HPDE6-E6E7 (cell line): ENCODE measurements around the gene TEX44.
"Not testable (repeated sequence)": the region's sequence is repeated elsewhere in the genome, so short reads cannot be mapped to it uniquely, and the experiment has no call there.

ENCODE experiments used
- DNase-seq: peaks from one replicate; pipeline ENCODE4 v3.0.0; 2011; ENCODE audit warnings: missing footprints; ENCODE audit errors: extremely low spot score

Gene TEX44

DNA sequence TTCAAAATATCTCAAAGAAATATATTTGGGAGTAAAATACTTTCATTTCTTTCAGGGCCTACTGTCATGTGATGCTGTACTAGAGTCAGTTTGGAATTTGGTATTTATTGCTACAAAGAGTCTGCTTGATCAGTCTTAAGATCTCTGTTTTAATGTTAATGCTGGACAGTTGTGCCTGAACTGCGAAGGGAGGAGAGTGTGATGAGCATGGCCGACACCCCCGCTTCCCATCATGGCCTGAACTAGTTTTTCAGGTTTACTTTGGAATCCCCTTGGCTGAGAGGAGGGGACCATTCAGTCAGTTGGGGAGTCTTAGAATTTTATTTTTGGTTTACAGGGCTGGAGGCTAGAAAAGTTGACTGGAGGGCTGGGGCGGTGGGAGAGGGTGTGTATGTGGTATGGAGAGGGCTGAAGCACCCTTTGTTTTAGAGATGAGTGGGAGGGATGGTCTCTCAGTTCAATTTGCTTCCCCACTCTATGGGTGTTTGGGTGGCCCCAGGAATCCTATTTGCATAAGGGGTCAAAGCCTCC, 20.9 kb upstream of the TEX44 start:
- no peak for DNase-seq

DNA sequence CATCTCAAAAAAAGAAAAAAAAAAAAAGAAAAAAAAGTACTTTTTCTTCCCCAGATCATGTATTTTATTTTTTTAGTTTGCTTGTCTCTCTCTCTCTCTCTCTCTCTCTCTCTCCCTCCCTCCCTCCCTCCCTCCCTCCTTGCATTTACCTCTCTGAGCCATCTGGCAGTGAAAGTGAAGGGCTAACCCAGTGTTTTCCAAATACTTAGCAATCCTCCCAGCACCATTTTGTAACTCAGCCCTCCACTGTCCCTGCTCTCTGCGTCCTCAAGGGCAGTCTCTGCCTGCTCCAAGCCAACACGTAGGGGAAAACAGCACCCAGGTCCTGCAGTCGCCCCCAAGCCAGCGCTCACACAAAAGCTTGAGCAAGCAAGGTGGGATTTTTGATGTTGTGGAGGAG, 19.6 kb upstream of the TEX44 start:
- DNase-seq, result no peak

DNA sequence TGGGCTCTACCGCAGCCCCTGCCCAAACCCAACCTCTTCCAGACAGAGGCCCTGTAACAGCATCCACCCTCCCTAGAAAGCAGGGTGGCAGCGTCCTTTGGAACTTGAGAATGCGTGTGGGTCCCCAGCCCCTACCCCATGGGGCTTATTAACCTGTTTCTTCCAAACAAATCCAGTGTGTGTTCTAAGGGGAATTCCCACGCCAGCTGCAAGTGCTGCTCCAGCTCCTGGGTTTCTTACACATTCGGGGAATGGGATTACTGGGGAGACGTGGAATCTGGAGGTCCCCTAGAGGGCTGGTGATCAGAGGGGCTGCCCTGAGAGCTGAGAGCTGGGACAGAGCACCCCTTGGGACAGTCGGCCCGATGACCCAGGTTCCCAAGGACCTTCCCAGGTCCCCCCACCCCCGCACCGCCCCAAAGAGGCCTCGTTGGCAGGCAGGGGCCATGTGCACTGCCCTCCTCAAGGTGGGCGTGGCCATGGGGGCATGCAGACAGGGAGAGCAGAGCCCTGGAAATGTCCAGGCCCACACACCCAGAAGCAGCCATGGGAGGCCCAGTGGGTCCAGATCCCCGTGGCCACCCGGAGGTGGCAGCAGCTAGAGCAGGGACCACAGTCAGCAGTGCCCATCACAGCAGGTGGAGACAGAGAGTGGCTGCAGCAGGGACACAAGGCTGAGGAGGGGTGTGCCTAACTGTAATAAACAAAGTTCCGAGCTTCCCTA, 18.8 kb upstream of the TEX44 start:
- no peak for DNase-seq

DNA sequence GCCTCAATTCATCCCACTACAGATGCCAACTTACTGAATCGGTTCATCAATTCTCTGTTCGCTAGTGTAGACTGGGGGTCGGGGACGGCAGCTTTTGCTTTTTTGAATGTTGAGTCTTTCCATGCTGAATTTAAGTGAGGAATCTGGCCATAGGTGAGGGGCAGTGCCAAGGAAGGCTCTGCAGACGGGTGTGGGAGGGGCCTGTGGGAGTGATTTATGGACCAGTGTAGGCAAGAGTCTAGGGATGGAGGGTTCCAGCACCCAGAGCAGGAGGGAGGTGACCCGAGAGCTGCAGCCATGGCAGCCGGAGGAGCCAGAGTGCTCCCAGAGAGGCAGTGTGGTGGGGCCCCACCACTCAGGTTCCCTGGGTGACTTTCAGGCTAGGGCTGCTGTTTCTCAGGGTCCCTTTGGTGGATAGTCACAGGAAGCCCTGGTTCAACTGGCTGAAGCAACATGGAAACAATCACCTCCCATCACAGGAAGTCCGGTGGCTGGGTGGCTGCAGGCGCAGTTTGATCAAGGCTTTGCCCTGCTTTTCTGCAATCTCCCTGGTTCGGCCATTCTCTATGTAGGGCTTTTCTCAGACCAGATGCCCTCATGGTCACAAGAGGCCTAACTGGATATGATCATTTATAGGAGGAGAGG, 16.9 kb upstream of the TEX44 start:
- DNase-seq, result no peak

DNA sequence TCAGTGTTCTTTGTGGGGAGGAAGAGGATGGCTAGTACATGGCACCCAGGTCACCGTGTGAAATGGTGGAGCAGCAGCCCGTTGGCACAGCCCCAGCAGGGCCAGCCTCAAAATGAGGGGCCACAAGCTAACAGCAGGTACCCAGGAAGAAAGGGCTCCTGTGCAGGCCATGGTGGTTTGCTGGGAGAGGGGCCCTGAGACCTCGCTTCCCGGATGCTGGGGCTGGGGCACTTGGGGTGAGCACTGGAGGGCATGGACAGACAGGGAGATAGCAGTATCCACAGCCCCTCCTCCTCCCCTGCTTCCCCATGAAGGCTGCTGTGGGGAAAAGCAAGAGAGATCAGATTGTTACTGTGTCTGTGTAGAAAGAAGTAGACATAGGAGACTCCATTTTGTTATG, 16.2 kb upstream of the TEX44 start:
- DNase-seq, result no peak

DNA sequence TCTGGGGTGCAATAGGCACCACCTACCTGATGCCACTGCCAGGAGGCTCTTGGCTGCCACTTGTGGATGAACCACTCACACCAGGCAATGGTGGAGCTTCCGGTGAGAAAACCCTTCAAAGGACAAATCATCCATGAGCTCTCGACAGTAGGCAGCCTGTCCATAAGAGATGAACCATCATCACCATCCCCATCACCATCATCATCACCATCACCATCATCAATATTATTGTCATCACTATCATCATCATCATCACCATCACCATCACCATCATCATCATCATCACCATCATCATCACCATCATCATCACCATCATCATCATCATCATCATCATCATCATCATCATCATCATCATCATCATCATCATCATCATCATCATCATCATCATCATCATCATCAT, 14.0 kb upstream of the TEX44 start:
- DNase-seq, result not testable (repeated sequence)

DNA sequence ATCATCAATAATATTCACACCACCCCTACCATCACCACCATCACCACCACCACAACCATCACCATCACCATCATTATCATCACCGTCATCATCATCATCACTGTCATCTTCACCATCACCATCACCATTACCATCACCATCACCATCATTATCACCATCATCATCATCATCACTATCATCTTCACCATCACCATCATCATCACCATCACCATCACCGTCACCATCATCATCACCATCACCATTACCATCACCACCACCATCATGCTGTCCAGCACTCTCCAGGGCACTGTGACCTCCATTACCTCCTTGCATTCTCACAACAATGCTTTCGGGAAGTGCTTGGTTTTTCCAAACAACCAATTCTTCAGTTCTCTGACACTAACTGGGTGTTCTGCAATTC, 13.1 kb upstream of the TEX44 start:
- no peak for DNase-seq

DNA sequence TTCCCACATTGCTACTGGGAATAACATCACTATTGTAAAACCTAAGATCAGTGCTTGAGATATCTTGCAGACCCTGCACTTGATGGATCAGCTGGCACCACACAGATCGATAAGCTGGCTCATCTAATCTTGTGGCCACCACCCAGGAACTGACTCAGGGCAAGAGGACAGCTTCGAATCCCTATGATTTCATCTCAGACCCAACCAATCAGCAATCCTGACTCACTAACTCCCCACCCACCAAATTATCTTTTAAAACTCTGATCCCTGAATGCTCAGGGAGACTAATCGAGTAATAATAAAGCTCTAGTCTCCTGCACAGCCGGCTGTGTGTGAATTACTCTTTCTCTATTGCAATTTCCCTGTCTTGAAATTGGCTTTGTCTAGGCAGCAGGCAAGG, 11.3 kb upstream of the TEX44 start:
- no peak for DNase-seq

DNA sequence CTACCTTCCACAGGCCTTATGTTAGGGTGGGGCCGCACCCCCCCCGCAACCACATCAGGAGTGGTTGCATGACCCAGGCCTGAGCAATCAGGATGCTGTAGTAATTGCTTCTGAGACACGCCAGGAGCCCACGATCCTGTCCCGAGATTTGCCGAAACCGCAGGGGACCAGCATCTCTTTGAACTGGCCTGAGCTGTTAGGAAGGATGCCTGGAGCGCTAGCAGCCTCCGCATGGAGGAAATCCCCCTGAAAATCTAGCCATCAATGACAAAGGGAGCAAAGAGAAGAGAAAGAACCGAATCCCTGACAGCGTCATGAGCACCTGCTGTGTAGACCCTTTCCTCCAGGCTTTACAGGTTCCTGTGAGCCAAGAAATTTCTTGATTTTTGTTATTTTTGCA, 8.7 kb upstream of the TEX44 start:
- no peak for DNase-seq

DNA sequence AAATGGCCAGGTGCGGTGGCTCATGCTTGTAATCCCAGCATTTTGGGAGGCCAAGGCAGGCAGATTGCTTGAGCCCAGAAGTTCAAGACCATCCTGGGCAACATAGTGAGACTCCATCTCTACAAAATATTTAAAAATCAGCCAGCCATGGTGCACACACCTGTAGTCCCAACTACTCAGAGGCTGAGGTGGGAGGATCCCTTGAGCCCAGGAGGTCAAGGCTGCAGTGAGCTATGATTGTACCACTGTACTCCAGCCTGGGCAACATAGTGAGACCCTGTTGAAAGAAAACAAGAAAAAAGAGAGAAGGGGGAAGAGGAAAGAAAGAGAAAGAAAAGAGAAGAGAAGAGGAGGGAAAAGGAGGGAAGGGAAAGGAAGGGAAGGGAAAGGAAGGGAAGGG, 4.9 kb upstream of the TEX44 start:
- DNase-seq, result not testable (repeated sequence)

DNA sequence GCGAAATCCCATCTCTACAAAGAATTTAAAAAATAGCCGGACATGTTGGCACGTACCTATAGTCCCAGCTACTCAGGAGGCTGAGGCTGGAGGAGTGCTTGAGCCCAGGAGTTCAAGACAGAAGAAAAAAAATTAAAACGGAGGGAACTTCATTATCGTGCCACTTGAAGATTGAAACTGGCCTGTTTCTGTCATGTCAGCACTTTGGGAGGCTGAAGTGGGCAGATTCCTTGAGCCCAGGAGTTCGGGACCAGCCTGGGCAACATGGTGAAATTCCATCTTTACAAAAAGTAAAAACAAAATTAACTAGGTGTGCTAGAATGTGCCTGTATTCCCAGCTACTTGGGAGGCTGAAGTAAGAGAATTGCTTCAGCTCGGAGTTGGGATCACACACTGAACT, 3.0 kb upstream of the TEX44 start:
- DNase-seq, result no peak

DNA sequence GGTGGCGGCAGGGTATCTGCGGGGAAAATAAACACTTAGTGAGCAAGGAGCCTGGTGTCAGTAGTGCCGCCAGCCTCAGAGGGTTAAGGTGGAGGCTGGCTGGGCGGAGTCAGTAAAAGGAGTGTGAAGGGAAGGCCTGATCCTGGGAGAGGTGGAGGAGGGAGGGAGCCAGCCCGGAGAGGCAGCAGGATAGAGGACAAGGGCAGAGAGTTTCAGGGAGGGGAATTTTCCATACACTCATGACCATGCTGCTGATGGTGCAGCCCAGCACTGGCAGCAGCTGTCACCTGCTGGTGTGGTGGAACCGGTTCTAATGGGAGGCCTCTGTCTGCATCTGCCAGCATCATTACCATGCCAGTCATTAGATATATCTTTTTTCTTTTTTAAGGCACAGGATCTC, 2.0 kb upstream of the TEX44 start:
- no peak for DNase-seq

DNA sequence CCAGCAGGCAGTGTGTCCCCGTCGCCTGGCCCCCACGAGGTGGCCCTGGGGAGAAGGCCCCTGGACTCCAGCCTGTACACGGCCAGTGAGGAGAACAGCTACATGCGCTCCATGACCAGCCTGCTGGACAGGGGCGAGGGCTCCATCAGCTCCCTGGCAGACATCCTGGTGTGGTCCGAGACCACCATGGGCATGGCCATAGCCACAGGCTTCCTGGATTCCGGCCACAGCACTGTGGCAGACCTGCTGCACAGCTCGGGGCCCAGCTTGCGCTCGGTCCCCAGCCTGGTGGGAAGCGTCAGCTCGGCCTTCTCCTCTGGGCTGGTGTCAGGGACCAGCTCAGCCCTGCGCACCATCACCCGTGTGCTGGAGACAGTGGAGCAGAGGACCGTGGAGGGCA, 1.0 kb downstream of the TEX44 start:
- DNase-seq, result no peak

DNA sequence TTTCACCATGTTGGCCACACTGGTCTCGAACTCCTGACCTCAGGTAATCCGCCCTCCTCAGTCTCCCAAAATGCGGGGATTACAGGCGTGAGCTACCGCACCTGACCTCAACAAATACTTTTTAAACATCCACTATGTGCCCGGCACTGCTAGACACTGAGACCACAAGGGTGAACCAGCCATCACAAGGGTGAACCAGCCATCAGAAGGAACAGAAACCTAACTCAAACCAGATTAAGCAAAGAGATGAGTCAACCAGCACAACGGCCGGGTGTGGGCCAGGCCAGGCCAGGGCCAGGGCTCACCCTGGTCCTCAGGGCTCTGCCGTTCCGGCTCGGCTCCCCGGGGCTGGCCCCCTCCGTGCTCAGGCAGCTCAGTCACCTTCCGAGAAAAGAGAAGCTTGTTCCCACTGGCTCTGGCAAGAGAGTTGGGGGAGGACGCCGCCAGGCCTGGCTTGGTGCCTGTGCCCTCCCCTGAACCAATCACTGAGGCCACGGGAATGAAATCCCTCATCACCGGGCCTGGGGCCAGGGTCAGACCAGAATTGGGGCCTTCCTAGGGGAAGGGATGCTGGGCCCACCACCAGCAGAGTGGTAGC, 4.4 kb downstream of the TEX44 start:
- DNase-seq, result no peak

DNA sequence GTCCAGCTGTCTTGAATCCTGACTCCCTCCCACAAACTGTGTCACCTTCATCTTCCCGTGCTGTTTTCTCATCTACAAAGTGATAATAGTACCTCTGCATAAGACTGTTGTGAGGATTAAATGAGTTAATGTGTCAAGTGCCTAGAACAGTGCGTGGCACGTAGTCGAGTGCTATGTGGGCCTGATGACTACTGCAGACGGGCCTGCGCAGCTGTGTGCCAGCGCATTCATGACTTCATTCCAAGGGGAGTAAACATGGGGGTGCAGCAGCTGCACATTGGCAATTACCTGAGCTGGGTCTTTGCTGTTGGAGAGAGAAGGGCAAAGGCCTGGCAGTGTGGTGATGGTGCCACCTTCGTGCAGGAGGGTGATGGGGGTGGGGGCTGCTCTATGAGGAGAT, 5.0 kb downstream of the TEX44 start:
- DNase-seq, result no peak

DNA sequence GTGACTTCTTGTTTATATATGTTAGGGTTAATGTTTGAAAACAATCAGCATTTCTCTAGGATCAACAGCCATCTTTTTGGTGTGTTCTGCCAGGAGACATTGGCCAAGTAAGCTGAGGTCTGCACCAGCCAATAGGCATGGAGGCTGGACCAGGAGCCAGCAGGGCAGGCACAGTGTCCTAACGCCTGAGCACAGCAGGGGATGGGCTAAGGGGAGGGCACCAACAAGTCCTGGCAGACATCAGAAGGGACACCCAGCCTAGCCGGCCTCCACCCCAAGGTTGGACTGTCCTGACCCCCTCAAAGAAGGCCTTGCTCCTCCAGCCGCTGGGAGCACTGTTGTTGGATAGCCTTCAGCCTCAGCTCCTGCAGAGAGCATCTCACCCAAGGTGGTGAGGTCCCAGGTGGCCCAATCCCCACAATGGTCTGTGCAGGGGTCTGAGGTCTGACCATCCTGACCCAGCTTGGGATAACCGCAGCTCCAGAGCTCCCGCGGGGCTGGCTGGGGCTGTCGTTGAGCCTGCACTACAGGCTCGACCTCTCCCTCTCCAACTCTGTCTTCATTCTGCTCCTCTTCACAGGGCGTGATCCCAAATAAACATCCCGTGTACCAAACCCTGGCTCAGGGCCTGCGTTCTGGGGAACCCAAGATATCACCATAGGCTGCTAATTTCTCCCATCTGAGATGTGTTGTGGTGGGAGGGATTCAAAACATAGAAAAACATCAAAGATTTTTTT, 8.1 kb downstream of the TEX44 start:
- DNase-seq, result no peak

DNA sequence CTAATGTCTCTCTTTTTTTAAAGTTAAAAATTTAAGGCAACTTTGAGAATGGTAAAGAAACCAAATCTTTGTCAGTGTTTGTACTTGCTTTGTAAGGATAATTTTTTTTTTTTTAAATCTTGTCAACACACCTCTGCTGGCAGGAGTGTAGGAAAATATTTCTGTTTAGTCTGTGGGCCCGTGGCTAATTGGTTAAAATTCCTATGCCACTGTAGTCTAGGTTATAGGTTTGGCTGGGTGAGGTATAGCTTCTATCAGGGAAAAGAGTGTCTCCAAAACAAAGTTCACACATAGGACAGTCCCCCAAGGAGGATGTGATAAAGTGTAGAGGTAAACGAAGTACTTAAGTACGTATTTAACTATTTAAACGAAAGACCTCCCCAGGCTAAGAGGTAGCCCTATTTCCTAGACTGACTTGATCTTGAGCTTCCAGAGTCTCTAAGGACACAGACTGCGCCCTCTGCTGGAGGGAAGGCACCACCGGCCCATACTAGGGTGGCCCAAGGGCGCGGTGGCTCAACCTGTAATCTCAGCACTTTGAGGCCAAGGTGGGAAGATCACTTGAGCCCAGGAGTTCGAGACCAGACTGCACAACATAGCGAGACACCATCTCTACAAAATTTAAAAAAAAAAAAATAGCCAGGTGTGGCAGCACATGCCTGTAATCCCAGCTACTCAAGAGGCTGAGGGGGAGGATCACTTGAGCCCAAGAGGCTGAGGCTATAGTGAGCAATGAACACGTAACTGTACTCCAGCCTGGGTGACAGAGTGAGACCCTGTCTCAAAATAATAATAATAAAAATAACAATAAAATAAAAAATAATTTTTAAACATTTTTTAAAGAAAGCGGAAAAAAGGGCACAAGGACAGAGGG, 8.9 kb downstream of the TEX44 start:
- DNase-seq, result peak; percentile 75

DNA sequence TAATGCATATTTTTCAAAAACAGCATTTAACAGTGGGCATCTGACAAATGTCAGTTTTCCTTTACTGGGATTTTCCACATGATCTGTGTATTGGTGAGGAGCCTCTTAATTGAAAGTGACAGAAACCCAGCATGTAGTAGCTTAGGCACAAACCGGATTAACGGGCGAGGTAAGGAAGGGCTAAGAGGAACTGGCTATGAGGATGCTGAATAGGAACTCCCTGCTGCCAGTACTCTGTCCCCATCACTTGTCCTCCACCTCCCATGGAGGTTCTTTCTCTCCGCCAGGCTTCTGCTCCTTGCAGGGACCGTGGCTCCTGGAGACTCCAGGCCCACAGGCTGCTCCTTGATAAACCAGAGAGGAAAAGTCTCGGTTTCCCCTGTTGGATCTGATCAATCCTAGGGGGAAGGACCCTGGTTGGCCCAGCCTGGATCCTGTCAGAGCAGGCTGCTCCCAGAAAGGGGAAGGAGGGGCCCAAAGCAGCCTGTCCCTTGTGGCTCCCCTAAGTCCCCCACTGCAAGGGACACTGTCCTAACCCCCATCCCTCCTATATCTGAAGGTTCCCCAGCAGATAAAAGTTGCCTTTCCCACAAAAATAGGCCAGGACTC, 10.3 kb downstream of the TEX44 start:
- no peak for DNase-seq

DNA sequence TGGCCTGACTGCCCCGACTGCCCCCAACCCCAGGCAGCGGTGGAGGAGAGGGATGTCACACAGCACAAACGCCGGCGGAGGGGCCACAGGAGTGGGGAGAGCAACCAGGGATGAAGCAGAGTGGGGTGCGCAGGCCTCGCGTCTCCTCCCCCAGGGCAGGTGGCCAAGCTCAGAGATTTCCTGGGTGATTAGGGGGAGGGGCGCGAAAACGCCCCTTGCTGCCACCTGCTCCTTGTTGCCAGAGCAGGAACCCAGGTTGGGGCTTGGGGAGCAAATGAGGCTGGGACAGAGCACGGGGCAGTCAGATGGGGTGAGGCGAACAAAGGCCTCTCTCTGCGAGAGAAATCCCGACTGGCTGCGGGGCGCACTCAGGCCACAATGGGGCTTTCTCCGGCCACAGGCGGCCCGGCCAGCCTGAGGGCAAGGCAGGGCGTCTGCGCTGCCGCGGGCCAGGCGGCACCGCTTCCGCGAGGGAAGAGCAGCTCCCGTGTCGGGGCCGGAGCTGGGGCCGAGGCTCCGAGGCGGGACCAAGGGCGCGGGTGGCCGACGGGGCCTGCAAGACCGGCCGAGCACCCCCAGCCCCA, 11.5 kb downstream of the TEX44 start:
- no peak for DNase-seq
